NCI-H446 (cell line): ENCODE measurements around the gene CDK16.

Experiments
- DNase-seq, 2 experiments: peaks; one replicate each; lab custom pipeline; 2025; lab: John Stamatoyannopoulos, UW

CDK16 gene

DNA sequence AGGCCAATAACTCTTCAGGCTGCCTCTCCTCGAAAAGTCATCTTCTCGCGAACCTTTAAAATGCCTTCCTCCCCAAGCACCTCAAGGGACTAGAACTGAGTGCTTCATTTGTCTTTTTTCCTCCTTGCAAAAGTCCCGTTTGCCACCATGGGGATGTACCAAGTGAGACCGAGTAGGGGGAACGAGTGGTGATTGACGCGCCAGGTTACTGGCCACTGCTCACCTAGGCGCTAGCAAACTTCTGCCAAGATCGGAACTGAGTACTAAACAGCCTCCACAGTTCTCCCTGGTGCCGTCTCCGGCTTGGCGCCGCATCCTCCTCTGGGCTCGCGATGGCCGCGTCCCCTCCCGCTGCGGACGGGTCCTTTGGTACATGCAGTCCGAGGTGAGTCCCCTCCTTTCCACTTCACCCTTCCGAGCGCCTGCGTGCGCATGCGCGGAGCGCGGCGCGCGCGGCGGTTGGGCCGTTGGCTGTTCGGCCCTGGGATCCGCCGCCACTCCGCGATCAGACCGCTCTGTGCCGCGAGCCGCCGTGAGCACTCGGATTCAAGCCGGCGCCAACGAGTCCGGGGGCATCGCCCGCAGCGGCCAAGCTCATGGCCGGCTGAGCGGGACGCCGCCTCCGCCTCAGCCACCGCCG is at the start of gene CDK16:
CDK16 (plus strand) TSS at position 402 of the 640 bp plus-strand sequence. CDS start 4,877 bp downstream, outside the sequence.
- peak; percentile 25 to 79 for DNase-seq

DNA sequence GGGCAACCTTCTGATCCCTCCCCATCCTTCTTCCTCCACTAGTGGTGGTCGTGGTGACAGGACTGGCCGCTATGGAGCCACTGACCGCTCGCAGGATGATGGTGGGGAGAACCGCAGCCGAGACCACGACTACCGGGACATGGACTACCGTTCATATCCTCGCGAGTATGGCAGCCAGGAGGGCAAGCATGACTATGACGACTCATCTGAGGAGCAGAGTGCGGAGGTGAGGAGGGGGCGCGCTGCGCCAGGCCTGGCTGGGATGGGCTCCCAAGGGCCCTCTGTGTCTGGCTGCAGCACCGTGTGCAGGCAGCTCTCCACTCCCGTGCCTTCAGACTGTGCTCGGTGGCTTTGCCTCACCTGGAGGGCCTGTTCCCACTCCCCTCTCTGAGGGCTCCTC is 49.2 kb upstream of the CDK16 start:
- DNase-seq, result no peak

GRCh38 chrX:47169726-47170515 is 48.6 kb upstream of the CDK16 start:
- DNase-seq, result peak in 1 of 2 experiments; percentile 23

DNA sequence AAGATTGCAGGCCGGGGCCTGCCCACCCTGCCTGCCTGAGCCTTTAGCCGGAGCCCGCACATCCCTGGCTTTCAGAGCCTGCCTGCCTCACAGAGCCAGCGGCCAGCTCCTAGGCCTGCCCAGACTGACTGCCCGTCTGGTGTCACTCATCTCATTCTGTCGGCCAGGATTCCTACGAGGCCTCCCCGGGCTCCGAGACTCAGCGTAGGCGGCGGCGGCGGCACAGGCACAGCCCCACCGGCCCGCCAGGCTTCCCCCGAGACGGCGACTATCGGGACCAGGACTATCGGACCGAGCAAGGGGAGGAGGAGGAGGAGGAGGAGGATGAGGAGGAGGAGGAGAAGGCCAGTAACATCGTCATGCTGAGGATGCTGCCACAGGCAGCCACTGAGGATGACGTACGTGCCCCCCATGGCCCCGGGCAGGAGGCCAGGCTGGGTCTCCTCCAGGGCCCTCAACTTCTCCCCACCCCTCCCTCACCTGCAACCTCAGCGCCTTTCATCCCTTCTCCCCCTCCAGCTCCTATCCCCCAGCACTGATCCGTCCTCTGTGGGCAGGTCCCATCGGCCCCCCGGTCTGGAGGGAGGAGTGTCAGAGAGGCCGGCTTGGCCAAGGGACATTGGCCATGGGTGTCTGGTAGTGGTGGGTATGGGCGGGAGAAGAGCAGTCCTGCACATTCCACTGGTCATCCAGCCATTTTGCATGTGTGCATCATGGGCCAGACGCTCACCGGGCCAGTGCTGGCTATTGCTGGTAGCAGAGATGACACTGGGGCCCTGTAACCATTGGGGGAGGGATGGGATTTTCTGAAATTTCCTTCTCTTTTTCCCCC is 47.4 kb upstream of the CDK16 start:
- DNase-seq, result no peak

DNA sequence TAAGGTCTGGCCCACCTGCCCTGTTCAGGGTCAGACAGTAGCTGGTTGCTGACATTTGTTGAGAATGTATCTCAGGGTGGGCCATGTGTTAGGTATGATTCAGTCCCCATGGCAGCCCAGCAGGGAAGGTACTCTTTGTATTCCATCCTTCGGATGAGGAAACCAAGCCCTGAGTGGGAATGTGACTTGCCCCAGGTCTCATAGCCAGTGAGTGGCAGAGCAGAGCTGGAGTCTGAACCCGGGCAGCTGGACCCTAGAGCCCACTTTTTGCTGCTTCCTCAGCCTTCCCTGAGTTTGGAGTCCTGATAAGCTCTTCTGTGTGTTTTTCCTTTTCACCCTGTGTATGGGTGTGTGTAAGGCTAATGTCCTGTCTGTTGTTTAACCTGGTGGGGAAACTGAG is 46.5 kb upstream of the CDK16 start:
- no peak for DNase-seq

GRCh38 chrX:47172549-47172948 is 45.9 kb upstream of the CDK16 start:
- DNase-seq, result no peak

- DNase-seq, result no peak
Observed at GRCh38 chrX:47172971-47173792, 45.3 kb upstream of the CDK16 start.

DNA sequence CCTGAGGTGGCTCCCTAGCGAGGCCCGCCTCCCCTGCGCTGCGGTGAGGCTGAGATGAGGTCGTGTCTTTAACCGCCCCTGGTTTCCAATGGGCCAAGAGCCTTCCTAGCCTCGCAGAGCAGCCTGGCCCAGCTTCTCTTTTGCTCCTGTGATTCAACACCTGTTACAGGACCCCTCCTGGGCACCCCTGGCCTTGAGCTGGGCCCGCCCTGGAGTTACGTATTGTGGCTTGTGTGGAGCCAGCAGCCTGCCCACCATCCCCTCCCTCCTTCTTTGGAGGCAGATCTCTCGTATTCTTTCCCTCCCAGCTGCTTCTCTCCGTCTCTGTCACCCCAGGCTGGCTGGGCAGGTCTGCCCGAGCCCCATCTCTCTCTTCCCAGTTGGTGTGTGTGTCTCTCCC is 44.1 kb upstream of the CDK16 start:
- DNase-seq, result no peak

GRCh38 chrX:47174846-47175587 is 43.5 kb upstream of the CDK16 start:
- DNase-seq, result no peak

DNA sequence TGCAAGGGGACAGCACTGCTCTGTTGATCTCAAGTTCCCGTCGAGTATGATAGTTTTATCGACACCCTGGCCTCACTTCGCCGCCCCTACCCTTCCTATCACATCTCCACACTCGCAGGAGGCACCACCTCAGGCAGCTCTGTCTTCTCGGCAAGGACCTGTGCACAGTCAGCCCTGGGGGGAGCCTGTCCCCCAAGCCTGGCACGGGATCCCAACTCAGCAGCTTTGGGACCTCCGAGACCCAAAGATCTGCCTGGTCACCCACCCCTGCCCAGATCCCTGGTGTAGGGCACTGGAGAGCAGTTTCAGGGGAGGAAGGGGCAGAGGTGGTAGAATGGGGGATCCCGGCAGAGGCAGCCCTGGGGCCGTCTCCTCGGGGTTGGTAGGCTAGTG is 42.9 kb upstream of the CDK16 start:
- no peak for DNase-seq

- no peak for DNase-seq
Observed at GRCh38 chrX:47176101-47176740, 42.3 kb upstream of the CDK16 start.

GRCh38 chrX:47177079-47177478 is 41.4 kb upstream of the CDK16 start:
- DNase-seq, result no peak

DNA sequence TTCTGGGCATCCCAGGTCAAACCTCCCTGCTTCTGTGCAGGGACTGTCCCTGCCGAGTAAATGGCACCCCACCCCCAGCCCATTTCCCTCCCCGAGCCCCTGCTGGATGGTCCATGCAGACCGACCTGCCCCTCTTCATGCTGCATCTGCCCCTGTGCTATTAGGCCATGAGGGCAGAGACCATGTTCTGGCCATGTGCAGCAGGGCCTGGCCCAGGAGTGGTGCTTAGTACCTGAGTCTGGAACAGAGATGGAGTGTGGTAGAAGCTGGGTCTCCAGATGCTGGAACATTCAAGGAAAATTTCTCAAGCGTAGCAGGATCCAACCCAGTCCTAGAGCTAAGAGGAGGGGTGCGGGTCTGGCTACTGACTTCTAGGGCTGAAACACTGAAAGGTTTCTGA is 40.1 kb upstream of the CDK16 start:
- no peak for DNase-seq

- no peak for DNase-seq
Observed at GRCh38 chrX:47179221-47179927, 39.1 kb upstream of the CDK16 start.

- DNase-seq, result no peak
Observed at GRCh38 chrX:47179928-47180255, 38.6 kb upstream of the CDK16 start.

DNA sequence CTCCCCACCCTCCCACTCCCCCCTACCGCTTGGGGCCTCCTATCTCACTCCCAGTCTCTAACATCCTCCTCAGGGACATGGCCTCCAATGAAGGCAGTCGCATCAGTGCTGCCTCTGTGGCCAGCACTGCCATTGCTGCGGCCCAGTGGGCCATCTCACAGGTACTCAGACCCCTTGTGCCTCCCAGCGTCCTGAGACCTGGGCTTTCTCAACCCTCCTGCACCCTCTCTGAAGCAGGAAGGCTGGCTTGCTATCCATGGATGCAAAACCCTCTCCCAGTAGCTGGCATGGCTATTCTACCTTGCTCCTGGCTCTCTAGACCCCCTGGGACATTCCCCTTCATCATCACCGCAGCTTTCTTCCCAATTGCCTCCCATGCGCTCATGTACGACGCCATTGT is 38.1 kb upstream of the CDK16 start:
- DNase-seq, result no peak

DNA sequence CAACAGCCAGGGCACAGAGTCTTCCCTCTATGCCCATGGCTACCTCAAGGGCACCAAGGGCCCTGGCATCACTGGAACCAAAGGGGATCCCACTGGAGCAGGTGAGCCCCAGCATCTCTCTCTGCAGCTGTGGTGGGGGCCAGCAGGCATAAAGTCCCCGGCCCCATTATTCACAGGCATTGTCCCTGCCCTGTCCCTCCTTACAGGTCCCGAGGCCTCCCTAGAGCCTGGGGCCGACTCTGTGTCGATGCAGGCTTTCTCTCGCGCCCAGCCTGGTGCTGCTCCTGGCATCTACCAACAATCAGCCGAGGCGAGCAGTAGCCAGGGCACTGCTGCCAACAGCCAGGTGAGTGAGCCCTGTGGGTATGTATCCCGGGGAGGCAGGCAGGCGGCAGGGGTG is 37.2 kb upstream of the CDK16 start:
- no peak for DNase-seq

GRCh38 chrX:47182106-47182700 is 36.3 kb upstream of the CDK16 start:
- no peak for DNase-seq

DNA sequence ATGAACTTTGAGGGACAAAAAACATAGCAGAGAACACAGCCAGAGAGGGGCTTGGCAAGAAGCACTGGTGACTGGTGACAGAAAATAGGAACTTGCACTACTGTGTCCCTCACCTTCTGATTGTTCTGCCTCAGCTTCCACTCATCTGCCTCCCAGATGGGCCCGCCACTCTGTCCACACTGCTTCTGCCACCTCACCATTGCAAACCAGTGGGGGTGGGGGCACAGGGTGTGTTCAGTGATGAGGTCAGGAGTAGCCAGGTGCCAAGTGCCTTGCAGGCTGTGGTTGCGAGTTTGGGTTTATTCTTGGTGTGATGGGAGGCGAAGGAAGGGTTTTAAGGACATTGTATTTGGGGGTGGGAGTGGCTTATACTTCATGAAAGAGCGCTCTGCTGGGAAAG is 34.0 kb upstream of the CDK16 start:
- no peak for DNase-seq

DNA sequence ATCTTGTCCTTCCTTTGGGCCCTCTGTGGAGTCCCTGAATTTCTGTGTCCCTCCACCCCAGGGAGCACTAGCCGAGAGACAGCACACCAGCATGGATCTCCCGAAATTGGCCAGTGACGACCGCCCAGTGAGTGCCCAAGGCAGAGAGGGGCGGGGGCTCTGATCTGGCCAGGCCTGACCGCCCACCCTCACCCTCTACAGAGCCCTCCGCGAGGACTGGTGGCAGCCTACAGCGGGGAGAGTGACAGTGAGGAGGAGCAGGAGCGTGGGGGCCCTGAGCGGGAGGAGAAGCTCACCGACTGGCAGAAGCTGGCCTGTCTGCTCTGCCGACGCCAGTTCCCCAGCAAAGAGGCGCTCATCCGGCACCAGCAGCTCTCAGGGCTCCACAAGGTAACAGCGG is 33.2 kb upstream of the CDK16 start:
- DNase-seq, result no peak
